Ascending aorta (tissue), 2 donors: ENCODE measurements around the gene PRR36. TPM values are rescaled to one million over a fixed set of nuclear protein-coding genes. Genes with fewer than 3 reads are reported as not detected.

ENCODE experiments used
- DNase-seq, 2 donors: peaks; one replicate each; pipeline ENCODE4 v3.0.0-alpha.2; 2019; ENCODE audit warnings: low spot score in 2 of 2
- H3K27ac ChIP-seq, 2 donors: fragments of 200-600 bp; sonication (generic); one replicate each; pipeline ENCODE4 v1.5.1; 2016 to 2017; ENCODE audit warnings: mild to moderate bottlenecking in 1 of 2
- H3K27me3 ChIP-seq: fragments of 200-600 bp; sonication (generic); one replicate; pipeline ENCODE4 v1.5.1; 2017
- H3K36me3 ChIP-seq, 2 donors: fragments of 200-600 bp; sonication (generic); one replicate each; pipeline ENCODE4 v1.5.1; 2016
- H3K4me1 ChIP-seq, 2 donors: fragments of 200-600 bp; sonication (generic); one replicate each; pipeline ENCODE4 v1.5.1; 2016 to 2017; ENCODE audit warnings: mild to moderate bottlenecking in 1 of 2
- H3K4me3 ChIP-seq, 2 donors: fragments of 200-600 bp; sonication (generic); one replicate each; pipeline ENCODE4 v1.5.1; 2016 to 2017; ENCODE audit warnings: mild to moderate bottlenecking in 1 of 2
- H3K9me3 ChIP-seq, 2 donors: fragments of 200-600 bp; sonication (generic); one replicate each; pipeline ENCODE4 v1.5.1; 2016
- CTCF ChIP-seq, 3 experiments: fragments of 200-600 bp in 2 of 3; fragments of 450-650 bp in 1 of 3; sonication (generic) in 2 of 3; IDR thresholded peaks; one replicate each; pipeline ENCODE4 v1.5.1; 2016 to 2019; ENCODE audit warnings: antibody characterized with exemption in 3 of 3, mild to moderate bottlenecking in 1 of 3, moderate library complexity in 1 of 3
- intact Hi-C: fragments of 100-400 bp; cut with DNase I; formaldehyde crosslinking; loops from one replicate; pipeline ENCODE4 v1.15.1; 2023
- total RNA-seq: library from RNA; depleted of rRNA; stranded (reverse); fragments of >200 nt; gene quantifications from one replicate; pipeline ENCODE4 v1.1.0, GENCODE V29; 2016

The PRR36 gene
- total RNA-seq, 1 donor from 2014 or later, result not detected

- Histone ChIP-seq H3K36me3 (no peaks in the 10 kb centered on the region), H3K4me1 (no peaks in the 10 kb centered on the region), H3K4me3 (no peak overlapping the region), H3K27me3 (no peaks in the 10 kb centered on the region), H3K27ac (no peak overlapping the region), H3K9me3 (peaks cover 0 to 9% of the 10 kb centered on the region in 2 donors)
- TF ChIP-seq CTCF (IDR thresholded peaks at IDR 0.05), result no peak
- intact Hi-C loops, result no loop called here
- no peak for DNase-seq
These were observed 55.4 kb downstream of the PRR36 start for GRCh38 chr19:7818806-7819205.

Other genes with a start within 250 kb of the PRR36 start
- gene XAB2, start 244.8 kb downstream of the PRR36 start, total RNA-seq, result 18.4 TPM
- not detected for gene PET100, start 244.6 kb downstream of the PRR36 start, total RNA-seq
- gene PCP2, start 240.7 kb downstream of the PRR36 start, total RNA-seq, result not detected
- 26.6 TPM for gene STXBP2, start 237.3 kb downstream of the PRR36 start, total RNA-seq
- not detected for gene RETN, start 205.3 kb downstream of the PRR36 start, total RNA-seq
- gene MCEMP1, start 197.3 kb downstream of the PRR36 start, total RNA-seq, result not detected
- 166 TPM for gene TRAPPC5, start 193.6 kb downstream of the PRR36 start, total RNA-seq
- gene FCER2, start 172.3 kb downstream of the PRR36 start, total RNA-seq, result not detected
- 1.7 TPM for gene CLEC4G, start 142.3 kb downstream of the PRR36 start, total RNA-seq
- gene CD209, start 126.9 kb downstream of the PRR36 start, total RNA-seq, result 12.6 TPM
- not detected for gene CLEC4M, start 111.1 kb downstream of the PRR36 start, total RNA-seq
- 27.7 TPM for gene EVI5L, start 44.2 kb downstream of the PRR36 start, total RNA-seq
- gene LRRC8E, start 14.1 kb upstream of the PRR36 start, total RNA-seq, result not detected
- 37.3 TPM for gene MAP2K7, start 29.5 kb upstream of the PRR36 start, total RNA-seq
- 7.1 TPM for gene TGFBR3L, start 40.4 kb upstream of the PRR36 start, total RNA-seq
- gene SNAPC2, start 45.9 kb upstream of the PRR36 start, total RNA-seq, result 30.5 TPM
- not detected for gene CTXN1, start 51.7 kb upstream of the PRR36 start, total RNA-seq
- 151 TPM for gene TIMM44, start 69.3 kb upstream of the PRR36 start, total RNA-seq
- 19.9 TPM for gene ELAVL1, start 131.3 kb upstream of the PRR36 start, total RNA-seq
- gene CCL25, start 178.4 kb upstream of the PRR36 start, total RNA-seq, result not detected